GM12878 (cell line): ENCODE measurements around the gene ZNF282. TPM values are rescaled to one million over a fixed set of nuclear protein-coding genes. Genes with fewer than 3 reads are reported as not detected.

Source experiments
- BHLHE40 ChIP-seq, 2 experiments: fragments of 450-650 bp in 1 of 2; IDR thresholded peaks; 2 replicates each; pipeline ENCODE4 v1.6.1; 2011 to 2017; ENCODE audit warnings: low read depth in 2 of 2, borderline replicate concordance in 1 of 2, improper control_type of control experiment in 1 of 2, low read length in 1 of 2, mild to moderate bottlenecking in 1 of 2
- CBX5 ChIP-seq: sonication (generic); IDR thresholded peaks from 2 replicates; pipeline ENCODE4 v1.6.1; 2016; ENCODE audit warnings: low read depth, moderate library complexity, mild to moderate bottlenecking, inconsistent platforms
- CEBPB ChIP-seq, 2 experiments: fragments of 150-350 bp in 1 of 2; IDR thresholded peaks; 2 replicates each; pipeline ENCODE4 v1.6.1; 2012 to 2014; ENCODE audit warnings: low read depth in 2 of 2, low read length in 2 of 2, borderline replicate concordance in 1 of 2, inconsistent platforms in 1 of 2
- EGR1 ChIP-seq, 2 experiments: IDR thresholded peaks; 1 replicate in 1 of 2; 2 replicates in 1 of 2; pipeline ENCODE4 v1.6.1; 2011 to 2012; ENCODE audit warnings: low read depth in 2 of 2, low read length in 2 of 2, borderline replicate concordance in 1 of 2, mild to moderate bottlenecking in 1 of 2, moderate library complexity in 1 of 2
- ETV6 ChIP-seq, 2 experiments: fragments of 450-650 bp in 1 of 2; IDR thresholded peaks in 1 of 2; conservative IDR thresholded peaks in 1 of 2; 2 replicates each; pipeline ENCODE4 v1.6.1; 2014; ENCODE audit warnings: antibody characterized with exemption in 1 of 2, borderline replicate concordance in 1 of 2, low read depth in 1 of 2, mild to moderate bottlenecking in 1 of 2, moderate library complexity in 1 of 2
- HDAC6 ChIP-seq: fragments of 200-600 bp; sonication (generic); IDR thresholded peaks from one replicate; pipeline ENCODE4 v1.8.0; 2017; ENCODE audit warnings: antibody characterized with exemption; ENCODE audit not compliant: unreplicated experiment
- IRF4 ChIP-seq: IDR thresholded peaks from 2 replicates; pipeline ENCODE4 v1.6.1; 2011; ENCODE audit warnings: low read depth, low read length
- NFIC ChIP-seq: IDR thresholded peaks from 2 replicates; pipeline ENCODE4 v1.6.1; 2012; ENCODE audit warnings: low read depth, mild to moderate bottlenecking, inconsistent platforms, low read length, moderate library complexity
- PAX5 ChIP-seq: IDR thresholded peaks from 2 replicates; pipeline ENCODE4 v1.6.1; 2011; ENCODE audit warnings: low read depth, low read length, borderline replicate concordance
- POLR2AphosphoS5 ChIP-seq: IDR thresholded peaks from 2 replicates; pipeline ENCODE4 v1.6.1; 2011; ENCODE audit warnings: mild to moderate bottlenecking, low read length, inconsistent platforms
- RAD51 ChIP-seq: fragments of 450-650 bp; IDR thresholded peaks from 2 replicates; pipeline ENCODE4 v1.6.1; 2016; ENCODE audit warnings: moderate library complexity, mild to moderate bottlenecking, inconsistent platforms
- RFX5 ChIP-seq: IDR thresholded peaks from 2 replicates; pipeline ENCODE4 v1.6.1; 2011; ENCODE audit warnings: low read depth, low read length, improper control_type of control experiment
- SIN3A ChIP-seq: IDR thresholded peaks from 2 replicates; pipeline ENCODE4 v1.6.1; 2012; ENCODE audit warnings: low read depth, low read length, improper control_type of control experiment
- SPI1 ChIP-seq: IDR thresholded peaks from 2 replicates; pipeline ENCODE4 v1.6.1; 2011; ENCODE audit warnings: low read depth, mild to moderate bottlenecking, low read length, moderate library complexity, borderline replicate concordance; ENCODE audit not compliant: insufficient read depth
- TBL1XR1 ChIP-seq: IDR thresholded peaks from 2 replicates; pipeline ENCODE4 v1.6.1; 2012; ENCODE audit warnings: low read depth, low read length, improper control_type of control experiment
- TCF3 ChIP-seq: IDR thresholded peaks from 2 replicates; pipeline ENCODE4 v1.6.1; 2012; ENCODE audit warnings: low read depth, mild to moderate bottlenecking, low read length, borderline replicate concordance; ENCODE audit not compliant: insufficient read depth
- ZNF217 ChIP-seq: fragments of 450-650 bp; IDR thresholded peaks from 2 replicates; pipeline ENCODE4 v1.6.1; 2017; ENCODE audit warnings: antibody characterized with exemption, mild to moderate bottlenecking
- polyA plus RNA-seq, 11 experiments: library from polyadenylated mRNA; depleted of rRNA in 4 of 11; unstranded in 6 of 11; stranded (reverse) in 5 of 11; fragments of >200 nt; fragmentation: Nextera tagmentation in 4 of 11; fragmentation: Illumina TruSeq in 1 of 11; extraction: Ambion mirVana in 4 of 11; extraction: Trizol in 1 of 11; gene quantifications; 1 replicate in 1 of 11; 2 replicates in 10 of 11; pipeline versions ENCODE4 v1.2.1 to v1.2.3, GENCODE V29; 2011 to 2016; ENCODE audit warnings: inconsistent platforms in 2 of 11, missing spikeins in 2 of 11, low read depth in 1 of 11
- total RNA-seq, 4 experiments: library from RNA; depleted of rRNA in 3 of 4; stranded (reverse); fragments of >200 nt in 3 of 4; fragmentation: Illumina TruSeq in 1 of 4; extraction: Trizol in 1 of 4; gene quantifications; 2 replicates each; pipeline versions ENCODE4 v1.2.1 to v1.2.3, GENCODE V29; 2013 to 2021
- TF ChIP-seq, protein P1 (sequence below): fragments of 150-350 bp; IDR thresholded peaks from 2 replicates; pipeline ENCODE4 v1.6.1; 2016; ENCODE audit warnings: low read depth, low read length
- TF ChIP-seq, protein P2 (sequence below): fragments of 450-650 bp; conservative IDR thresholded peaks from 2 replicates; pipeline ENCODE4 v1.6.1; 2017; ENCODE audit warnings: mild to moderate bottlenecking, moderate library complexity
- TF ChIP-seq, protein P3 (sequence below): fragments of 450-650 bp; IDR thresholded peaks from 2 replicates; pipeline ENCODE4 v1.6.1; 2017; ENCODE audit warnings: antibody characterized with exemption, mild to moderate bottlenecking, moderate library complexity

ZNF282 gene
- total and polyA plus RNA-seq, 10 of the 15 experiments (the other 5 are each of a cell fraction or from before 2014, with no cell fraction given), result 0.35 to 28.4 (median 8.1) TPM

DNA sequence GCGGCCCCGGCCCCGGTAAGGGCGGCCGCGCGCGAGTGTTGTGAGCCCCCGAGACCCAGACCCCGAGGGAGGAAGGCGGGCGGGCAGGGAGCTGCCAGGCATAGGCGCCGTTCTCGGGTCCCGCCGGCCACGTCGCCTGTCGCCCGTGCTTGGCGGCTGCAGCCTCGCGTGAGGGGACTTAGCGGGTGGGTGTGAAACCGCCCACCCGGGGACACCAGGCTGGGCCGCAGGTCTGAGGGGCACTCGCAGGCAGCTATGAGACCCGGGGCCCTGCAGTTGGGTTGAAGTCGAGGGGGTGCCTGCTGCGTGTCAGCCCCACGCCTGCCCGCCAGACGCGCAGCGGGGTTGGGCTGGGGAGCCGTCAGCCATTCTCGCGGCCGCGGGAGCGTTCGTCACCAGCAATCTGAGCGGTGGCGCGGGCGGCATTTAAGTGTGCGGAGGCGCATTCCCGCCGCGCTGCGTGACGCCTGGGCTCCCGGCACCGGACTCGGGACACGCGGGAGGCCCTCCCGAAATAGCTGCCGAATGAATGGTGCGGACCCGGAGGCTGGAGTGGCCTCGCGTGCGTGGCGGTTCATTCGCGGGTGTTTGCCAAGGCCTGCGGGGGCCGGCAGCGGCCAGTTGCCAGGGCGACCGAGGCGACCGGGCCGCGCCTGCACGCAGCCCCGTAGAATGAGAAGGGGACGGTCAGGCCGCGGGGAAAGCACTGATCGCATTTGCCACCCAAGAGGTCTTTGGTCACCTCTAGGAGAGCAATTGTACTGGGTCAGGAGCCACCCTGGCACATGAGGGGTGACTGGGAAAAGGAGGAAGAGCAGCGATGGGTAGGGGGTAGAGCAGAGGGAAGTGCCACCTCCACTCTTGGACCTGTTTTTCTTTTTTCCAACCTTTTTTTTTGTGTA, 47.3 kb upstream of the ZNF282 start (continued):
- TF ChIP-seq, protein P1, sequence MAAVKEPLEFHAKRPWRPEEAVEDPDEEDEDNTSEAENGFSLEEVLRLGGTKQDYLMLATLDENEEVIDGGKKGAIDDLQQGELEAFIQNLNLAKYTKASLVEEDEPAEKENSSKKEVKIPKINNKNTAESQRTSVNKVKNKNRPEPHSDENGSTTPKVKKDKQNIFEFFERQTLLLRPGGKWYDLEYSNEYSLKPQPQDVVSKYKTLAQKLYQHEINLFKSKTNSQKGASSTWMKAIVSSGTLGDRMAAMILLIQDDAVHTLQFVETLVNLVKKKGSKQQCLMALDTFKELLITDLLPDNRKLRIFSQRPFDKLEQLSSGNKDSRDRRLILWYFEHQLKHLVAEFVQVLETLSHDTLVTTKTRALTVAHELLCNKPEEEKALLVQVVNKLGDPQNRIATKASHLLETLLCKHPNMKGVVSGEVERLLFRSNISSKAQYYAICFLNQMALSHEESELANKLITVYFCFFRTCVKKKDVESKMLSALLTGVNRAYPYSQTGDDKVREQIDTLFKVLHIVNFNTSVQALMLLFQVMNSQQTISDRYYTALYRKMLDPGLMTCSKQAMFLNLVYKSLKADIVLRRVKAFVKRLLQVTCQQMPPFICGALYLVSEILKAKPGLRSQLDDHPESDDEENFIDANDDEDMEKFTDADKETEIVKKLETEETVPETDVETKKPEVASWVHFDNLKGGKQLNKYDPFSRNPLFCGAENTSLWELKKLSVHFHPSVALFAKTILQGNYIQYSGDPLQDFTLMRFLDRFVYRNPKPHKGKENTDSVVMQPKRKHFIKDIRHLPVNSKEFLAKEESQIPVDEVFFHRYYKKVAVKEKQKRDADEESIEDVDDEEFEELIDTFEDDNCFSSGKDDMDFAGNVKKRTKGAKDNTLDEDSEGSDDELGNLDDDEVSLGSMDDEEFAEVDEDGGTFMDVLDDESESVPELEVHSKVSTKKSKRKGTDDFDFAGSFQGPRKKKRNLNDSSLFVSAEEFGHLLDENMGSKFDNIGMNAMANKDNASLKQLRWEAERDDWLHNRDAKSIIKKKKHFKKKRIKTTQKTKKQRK, result no peak
- no peak for TF ChIP-seq HDAC6
- TF ChIP-seq NFIC, result no peak
- TF ChIP-seq RFX5, result no peak
- TF ChIP-seq BHLHE40 (IDR thresholded peaks at IDR 0.05; ENCODE audit: borderline replicate concordance in 1 of 2, low read depth in 2 of 2, low read length in 1 of 2), result peak in 1 of 2 experiments; percentile 68; a peak in 2 of 4 replicates
- TF ChIP-seq EGR1 (IDR thresholded peaks at IDR 0.05; ENCODE audit: borderline replicate concordance in 1 of 2, low read depth in 2 of 2, low read length in 2 of 2), result peak in 1 of 2 experiments; percentile 75; a peak in 1 of 3 replicates
- 0 out of 2 replicates have a peak, but pooled peaks have one; percentile 6 for TF ChIP-seq PAX5
- TF ChIP-seq, protein P2, sequence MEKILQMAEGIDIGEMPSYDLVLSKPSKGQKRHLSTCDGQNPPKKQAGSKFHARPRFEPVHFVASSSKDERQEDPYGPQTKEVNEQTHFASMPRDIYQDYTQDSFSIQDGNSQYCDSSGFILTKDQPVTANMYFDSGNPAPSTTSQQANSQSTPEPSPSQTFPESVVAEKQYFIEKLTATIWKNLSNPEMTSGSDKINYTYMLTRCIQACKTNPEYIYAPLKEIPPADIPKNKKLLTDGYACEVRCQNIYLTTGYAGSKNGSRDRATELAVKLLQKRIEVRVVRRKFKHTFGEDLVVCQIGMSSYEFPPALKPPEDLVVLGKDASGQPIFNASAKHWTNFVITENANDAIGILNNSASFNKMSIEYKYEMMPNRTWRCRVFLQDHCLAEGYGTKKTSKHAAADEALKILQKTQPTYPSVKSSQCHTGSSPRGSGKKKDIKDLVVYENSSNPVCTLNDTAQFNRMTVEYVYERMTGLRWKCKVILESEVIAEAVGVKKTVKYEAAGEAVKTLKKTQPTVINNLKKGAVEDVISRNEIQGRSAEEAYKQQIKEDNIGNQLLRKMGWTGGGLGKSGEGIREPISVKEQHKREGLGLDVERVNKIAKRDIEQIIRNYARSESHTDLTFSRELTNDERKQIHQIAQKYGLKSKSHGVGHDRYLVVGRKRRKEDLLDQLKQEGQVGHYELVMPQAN, result peak; percentile 61; the same call in 1 of the 2 replicates
- TF ChIP-seq, protein P3, sequence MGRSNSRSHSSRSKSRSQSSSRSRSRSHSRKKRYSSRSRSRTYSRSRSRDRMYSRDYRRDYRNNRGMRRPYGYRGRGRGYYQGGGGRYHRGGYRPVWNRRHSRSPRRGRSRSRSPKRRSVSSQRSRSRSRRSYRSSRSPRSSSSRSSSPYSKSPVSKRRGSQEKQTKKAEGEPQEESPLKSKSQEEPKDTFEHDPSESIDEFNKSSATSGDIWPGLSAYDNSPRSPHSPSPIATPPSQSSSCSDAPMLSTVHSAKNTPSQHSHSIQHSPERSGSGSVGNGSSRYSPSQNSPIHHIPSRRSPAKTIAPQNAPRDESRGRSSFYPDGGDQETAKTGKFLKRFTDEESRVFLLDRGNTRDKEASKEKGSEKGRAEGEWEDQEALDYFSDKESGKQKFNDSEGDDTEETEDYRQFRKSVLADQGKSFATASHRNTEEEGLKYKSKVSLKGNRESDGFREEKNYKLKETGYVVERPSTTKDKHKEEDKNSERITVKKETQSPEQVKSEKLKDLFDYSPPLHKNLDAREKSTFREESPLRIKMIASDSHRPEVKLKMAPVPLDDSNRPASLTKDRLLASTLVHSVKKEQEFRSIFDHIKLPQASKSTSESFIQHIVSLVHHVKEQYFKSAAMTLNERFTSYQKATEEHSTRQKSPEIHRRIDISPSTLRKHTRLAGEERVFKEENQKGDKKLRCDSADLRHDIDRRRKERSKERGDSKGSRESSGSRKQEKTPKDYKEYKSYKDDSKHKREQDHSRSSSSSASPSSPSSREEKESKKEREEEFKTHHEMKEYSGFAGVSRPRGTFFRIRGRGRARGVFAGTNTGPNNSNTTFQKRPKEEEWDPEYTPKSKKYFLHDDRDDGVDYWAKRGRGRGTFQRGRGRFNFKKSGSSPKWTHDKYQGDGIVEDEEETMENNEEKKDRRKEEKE, result no peak
- TF ChIP-seq IRF4, result no peak
- no peak; the same call in 1 of the 2 replicates for TF ChIP-seq POLR2AphosphoS5
- TF ChIP-seq SPI1, result no peak
- no peak for TF ChIP-seq RAD51
- peak; percentile 56; the same call in 1 of the 2 replicates for TF ChIP-seq SIN3A
- peak; percentile 73; the same call in 1 of the 2 replicates for TF ChIP-seq CBX5
- no peak for TF ChIP-seq ZNF217
- TF ChIP-seq TBL1XR1, result no peak
- TF ChIP-seq CEBPB (IDR thresholded peaks at IDR 0.05; ENCODE audit: borderline replicate concordance in 1 of 2, low read depth in 2 of 2, low read length in 2 of 2), result no peak
- no peak for TF ChIP-seq ETV6 (conservative IDR thresholded peaks at IDR 0.05 in 1 of 2, IDR thresholded peaks at IDR 0.05 in 1 of 2; ENCODE audit: borderline replicate concordance in 1 of 2, low read depth in 1 of 2)
- no peak for TF ChIP-seq TCF3
